ENCODE data around the gene KPNA1.

DNA sequence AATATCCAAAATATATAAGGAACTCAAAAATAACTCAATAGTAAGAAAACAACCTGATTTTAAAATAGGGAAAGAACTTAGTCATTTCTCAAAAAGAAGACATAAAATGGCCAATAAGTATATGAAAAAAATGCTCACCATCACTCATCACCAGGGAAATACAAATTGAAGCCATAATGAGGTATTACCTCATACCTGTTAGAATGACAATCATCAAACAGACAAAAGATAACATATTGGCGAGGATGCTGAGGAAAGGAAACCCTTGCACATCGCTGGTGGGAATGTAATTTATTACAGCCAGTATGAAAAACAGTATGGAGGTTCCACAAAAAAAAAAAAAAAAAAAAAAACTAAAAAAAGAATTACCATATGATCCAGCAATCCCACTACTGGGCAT lies 38.2 kb downstream of the KPNA1 start:
- TF ChIP-seq, protein P1, sequence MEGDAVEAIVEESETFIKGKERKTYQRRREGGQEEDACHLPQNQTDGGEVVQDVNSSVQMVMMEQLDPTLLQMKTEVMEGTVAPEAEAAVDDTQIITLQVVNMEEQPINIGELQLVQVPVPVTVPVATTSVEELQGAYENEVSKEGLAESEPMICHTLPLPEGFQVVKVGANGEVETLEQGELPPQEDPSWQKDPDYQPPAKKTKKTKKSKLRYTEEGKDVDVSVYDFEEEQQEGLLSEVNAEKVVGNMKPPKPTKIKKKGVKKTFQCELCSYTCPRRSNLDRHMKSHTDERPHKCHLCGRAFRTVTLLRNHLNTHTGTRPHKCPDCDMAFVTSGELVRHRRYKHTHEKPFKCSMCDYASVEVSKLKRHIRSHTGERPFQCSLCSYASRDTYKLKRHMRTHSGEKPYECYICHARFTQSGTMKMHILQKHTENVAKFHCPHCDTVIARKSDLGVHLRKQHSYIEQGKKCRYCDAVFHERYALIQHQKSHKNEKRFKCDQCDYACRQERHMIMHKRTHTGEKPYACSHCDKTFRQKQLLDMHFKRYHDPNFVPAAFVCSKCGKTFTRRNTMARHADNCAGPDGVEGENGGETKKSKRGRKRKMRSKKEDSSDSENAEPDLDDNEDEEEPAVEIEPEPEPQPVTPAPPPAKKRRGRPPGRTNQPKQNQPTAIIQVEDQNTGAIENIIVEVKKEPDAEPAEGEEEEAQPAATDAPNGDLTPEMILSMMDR (IDR thresholded peaks at IDR 0.05) = no peak
- no peak for TF ChIP-seq POLR2A (IDR thresholded peaks at IDR 0.05)

Measured in heart left ventricle (tissue), 13 donors.